H4 (cell line): Measurements from ENCODE around the gene KIF9. TPM values are rescaled to one million over a fixed set of nuclear protein-coding genes. Genes with fewer than 3 reads are reported as not detected.
"Not testable (repeated sequence)": the region's sequence is repeated elsewhere in the genome, so short reads cannot be mapped to it uniquely, and the experiment has no call there.

Source experiments
- DNase-seq: peaks from one replicate; pipeline ENCODE4 v3.0.0-alpha.2; 2015; ENCODE audit warnings: low spot score
- total RNA-seq: library from RNA; depleted of rRNA; stranded (reverse); fragments of >200 nt; shearing (Covaris generic); gene quantifications from 2 replicates; pipeline ENCODE4 v1.2.3, GENCODE V29; 2014

KIF9 gene
- total RNA-seq, 1 experiment from 2014 or later: 5.3 TPM

GRCh38 chr3:47295322-47295721, 12.7 kb upstream of the KIF9 start:
- DNase-seq: no peak

- no peak for DNase-seq
These were observed 11.8 kb upstream of the KIF9 start for GRCh38 chr3:47294392-47294791.

GRCh38 chr3:47293822-47294221, 11.2 kb upstream of the KIF9 start:
- no peak for DNase-seq

GRCh38 chr3:47291754-47292420, 9.3 kb upstream of the KIF9 start:
- not testable (repeated sequence) for DNase-seq

- DNase-seq: no peak
These were observed 8.7 kb upstream of the KIF9 start for GRCh38 chr3:47291158-47291753.

- no peak for DNase-seq
These were observed 6.6 kb upstream of the KIF9 start for GRCh38 chr3:47288966-47289910.

GRCh38 chr3:47283591-47284364, 1.2 kb upstream of the KIF9 start:
- DNase-seq: no peak

- DNase-seq: no peak
These were observed 566 bp upstream of the KIF9 start for GRCh38 chr3:47283193-47283537.

- DNase-seq: no peak
These were observed 2.1 kb downstream of the KIF9 start for GRCh38 chr3:47280519-47280918.

GRCh38 chr3:47276558-47276957, 6.0 kb downstream of the KIF9 start:
- no peak for DNase-seq

- DNase-seq: no peak
These were observed 7.9 kb downstream of the KIF9 start for GRCh38 chr3:47274652-47275051.

- no peak for DNase-seq
These were observed 9.0 kb downstream of the KIF9 start for GRCh38 chr3:47273564-47273963.

- DNase-seq: no peak
These were observed 12.1 kb downstream of the KIF9 start for GRCh38 chr3:47270526-47270925.

- no peak for DNase-seq
These were observed 15.1 kb downstream of the KIF9 start for GRCh38 chr3:47267490-47267824.

- DNase-seq: peak; percentile 80
These were observed 15.7 kb downstream of the KIF9 start for GRCh38 chr3:47266709-47267489.

GRCh38 chr3:47265725-47266428, 16.7 kb downstream of the KIF9 start:
- DNase-seq: no peak

- DNase-seq: no peak
These were observed 17.6 kb downstream of the KIF9 start for GRCh38 chr3:47265008-47265407.

GRCh38 chr3:47261301-47261700, 21.3 kb downstream of the KIF9 start:
- no peak for DNase-seq

GRCh38 chr3:47260605-47261004, 22.0 kb downstream of the KIF9 start:
- no peak for DNase-seq

- no peak for DNase-seq
These were observed 23.5 kb downstream of the KIF9 start for GRCh38 chr3:47259114-47259513.

GRCh38 chr3:47256331-47256730, 26.3 kb downstream of the KIF9 start:
- not testable (repeated sequence) for DNase-seq
